Stimulated activated CD8-positive, alpha-beta memory T cell treated with anti-CD3 and anti-CD28 coated beads, Interleukin-2, amount 100 ng/mL, for 48 hours (primary cell): ENCODE data around the gene SEC14L6.

Source experiments
- DNase-seq, 2 donors: peaks; one replicate each; pipeline ENCODE4 v3.0.0-alpha.2; 2020; ENCODE audit warnings: low read depth in 2 of 2

SEC14L6 gene

GRCh38 chr22:30497466-30498150, 48.9 kb downstream of the SEC14L6 start:
- no peak for DNase-seq

- DNase-seq, result no peak
These were observed 51.3 kb downstream of the SEC14L6 start for GRCh38 chr22:30495041-30495784.

GRCh38 chr22:30492144-30492543, 54.4 kb downstream of the SEC14L6 start:
- DNase-seq, result no peak

GRCh38 chr22:30491381-30491780, 55.2 kb downstream of the SEC14L6 start:
- DNase-seq, result no peak

DNA sequence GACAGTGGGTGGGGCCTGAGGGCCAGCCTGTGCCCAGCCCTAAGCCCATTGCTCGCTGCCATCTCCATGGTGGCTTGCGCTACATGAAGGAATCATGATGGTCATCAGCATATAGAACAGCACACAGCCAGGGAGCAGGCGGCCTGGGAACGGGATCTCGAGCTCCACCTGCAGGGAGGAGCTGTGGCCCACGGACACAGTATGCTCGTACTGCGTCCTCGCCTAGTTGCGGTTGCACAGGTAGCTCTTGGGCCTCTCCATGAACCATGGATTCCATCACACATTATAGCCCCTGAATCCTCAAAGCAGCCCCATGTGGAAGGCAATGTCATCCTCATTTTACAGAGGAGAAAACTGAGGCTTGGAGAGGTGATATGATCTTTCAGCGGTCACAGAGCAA, 56.1 kb downstream of the SEC14L6 start:
- DNase-seq, result no peak

- no peak for DNase-seq
These were observed 58.4 kb downstream of the SEC14L6 start for GRCh38 chr22:30488121-30488520.

- DNase-seq, result no peak
These were observed 59.9 kb downstream of the SEC14L6 start for GRCh38 chr22:30486661-30487115.

GRCh38 chr22:30486118-30486517, 60.4 kb downstream of the SEC14L6 start:
- DNase-seq, result no peak

DNA sequence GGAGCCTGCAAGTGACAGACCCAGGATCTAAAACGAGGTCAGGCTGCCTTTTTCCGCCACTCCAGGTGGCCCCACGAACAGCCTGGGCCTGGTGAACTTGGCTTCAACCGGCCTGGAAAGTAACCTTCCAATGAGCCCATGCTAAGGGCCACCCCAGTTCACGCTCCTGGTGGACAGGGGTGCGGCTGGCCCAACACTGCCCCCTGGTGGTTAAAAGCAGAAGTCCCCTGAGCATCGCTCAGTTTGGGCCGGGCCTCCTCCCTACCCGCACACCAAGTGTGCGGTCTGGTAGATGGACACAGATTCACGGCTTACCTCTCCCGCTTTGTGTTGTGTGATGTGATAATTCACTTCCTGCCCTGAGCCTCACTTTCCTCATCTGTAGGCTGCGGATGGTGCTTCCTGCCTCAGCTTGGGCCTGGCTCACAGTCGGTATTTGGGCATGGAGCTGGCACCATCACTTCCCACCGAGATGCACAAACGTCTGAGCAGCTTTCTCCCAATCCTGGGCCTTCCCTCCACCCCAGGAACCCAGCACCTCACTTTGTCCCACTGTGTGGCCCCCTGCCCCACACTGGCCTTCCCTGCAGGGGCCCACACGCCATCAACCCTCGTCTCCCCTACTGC, 61.1 kb downstream of the SEC14L6 start:
- peak; percentile 50 to 64 for DNase-seq

GRCh38 chr22:30483169-30483568, 63.4 kb downstream of the SEC14L6 start:
- DNase-seq, result no peak

DNA sequence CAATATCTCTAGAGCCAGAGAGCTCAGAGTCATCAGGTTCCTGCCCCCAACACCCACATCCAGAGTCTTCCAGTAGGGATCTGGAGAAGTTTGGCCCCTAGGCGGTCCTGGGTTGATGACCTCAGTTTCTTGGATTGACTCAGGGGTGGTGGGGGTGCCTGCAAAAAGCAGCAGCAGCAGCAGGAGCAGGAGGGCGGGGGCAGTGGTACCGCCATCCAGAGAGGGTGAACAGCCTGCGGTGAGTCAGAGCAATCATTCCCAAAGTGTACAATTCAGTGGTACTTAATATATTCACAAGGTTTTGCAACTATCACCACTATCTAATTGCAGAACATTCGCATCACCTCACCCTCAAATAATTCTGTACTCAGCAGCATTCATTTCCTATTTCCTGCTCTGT, 64.8 kb downstream of the SEC14L6 start:
- no peak for DNase-seq

DNA sequence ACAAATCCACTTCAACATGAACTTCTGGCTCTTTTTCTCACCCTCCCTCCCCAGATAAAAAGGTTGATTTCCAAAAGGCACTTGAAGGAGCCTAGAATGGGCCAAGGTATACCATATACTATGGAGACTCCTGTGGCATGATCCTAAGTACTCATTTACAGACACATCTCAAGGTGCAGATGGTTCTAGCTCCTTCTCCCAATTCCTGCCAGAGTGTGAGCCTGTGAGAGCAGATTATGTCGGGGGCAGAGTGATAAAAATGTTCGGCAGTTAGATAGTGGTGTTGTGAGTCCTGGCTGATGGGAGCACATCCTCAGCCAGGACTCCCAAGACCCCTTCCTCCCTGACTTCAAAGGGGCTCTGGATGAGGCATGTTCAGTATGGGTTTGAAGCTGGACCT, 66.6 kb downstream of the SEC14L6 start:
- DNase-seq, result no peak

- no peak for DNase-seq
These were observed 71.7 kb downstream of the SEC14L6 start for GRCh38 chr22:30474683-30475424.

DNA sequence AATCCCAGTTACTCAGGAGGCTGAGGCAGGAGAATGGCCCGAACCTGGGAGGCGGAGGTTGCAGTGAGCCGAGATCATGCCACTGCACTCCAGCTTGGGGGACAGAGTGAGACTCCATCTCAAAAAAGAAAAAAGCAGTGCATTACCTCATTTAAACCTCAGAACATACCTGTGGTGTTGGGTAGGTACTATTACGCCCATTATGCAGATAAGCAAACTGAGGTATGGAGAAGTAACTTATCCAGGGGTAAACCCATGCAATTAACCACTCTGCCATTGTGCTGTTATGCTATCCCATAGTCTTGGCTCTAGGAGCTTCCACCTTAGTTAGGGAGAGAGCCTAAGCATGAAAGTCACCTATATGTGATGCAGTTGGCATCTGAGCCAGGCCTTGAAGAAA, 72.4 kb downstream of the SEC14L6 start:
- no peak for DNase-seq

GRCh38 chr22:30472994-30473720, 73.4 kb downstream of the SEC14L6 start:
- no peak for DNase-seq
